H9 (cell line): Measurements from ENCODE around the gene ARHGAP4. TPM values are rescaled to one million over a fixed set of nuclear protein-coding genes. Genes with fewer than 3 reads are reported as not detected.

Experiments
- DNase-seq: peaks from one replicate; pipeline ENCODE4 v3.0.0-alpha.2; 2017
- H2AFZ ChIP-seq: one replicate; pipeline ENCODE4 v1.6.1; 2013; ENCODE audit warnings: mild to moderate bottlenecking, low read length, control low read depth, moderate library complexity
- H2AK5ac ChIP-seq: 2 replicates; pipeline ENCODE4 v1.6.1; 2013; ENCODE audit warnings: low read length, control low read depth, mixed read lengths; ENCODE audit not compliant: insufficient read length
- H2BK120ac ChIP-seq: one replicate; pipeline ENCODE4 v1.6.1; 2013; ENCODE audit warnings: low read depth, mild to moderate bottlenecking, low read length, control low read depth, inconsistent platforms; ENCODE audit not compliant: poor library complexity, severe bottlenecking
- H2BK12ac ChIP-seq: 2 replicates; pipeline ENCODE4 v1.6.1; 2013; ENCODE audit warnings: low read length, control low read depth, mixed read lengths, low read depth; ENCODE audit not compliant: insufficient read length
- H2BK15ac ChIP-seq: 2 replicates; pipeline ENCODE4 v1.6.1; 2013; ENCODE audit warnings: low read depth, low read length, control low read depth
- H2BK20ac ChIP-seq: one replicate; pipeline ENCODE4 v1.6.1; 2013; ENCODE audit warnings: low read depth, mild to moderate bottlenecking, low read length, control low read depth, inconsistent platforms; ENCODE audit not compliant: poor library complexity, severe bottlenecking
- H2BK5ac ChIP-seq: 2 replicates; pipeline ENCODE4 v1.6.1; 2013; ENCODE audit warnings: low read length, control low read depth, mixed read lengths; ENCODE audit not compliant: insufficient read length
- H3K14ac ChIP-seq: 2 replicates; pipeline ENCODE4 v1.6.1; 2013; ENCODE audit warnings: low read length, control low read depth; ENCODE audit not compliant: insufficient read depth
- H3K18ac ChIP-seq: 2 replicates; pipeline ENCODE4 v1.6.1; 2013; ENCODE audit warnings: low read depth, mild to moderate bottlenecking, mixed read lengths, low read length, control low read depth; ENCODE audit not compliant: insufficient read length
- H3K23ac ChIP-seq: 2 replicates; pipeline ENCODE4 v1.6.1; 2013; ENCODE audit warnings: low read length, control low read depth, mixed read lengths, low read depth; ENCODE audit not compliant: insufficient read length
- H3K23me2 ChIP-seq: 2 replicates; pipeline ENCODE4 v1.6.1; 2013; ENCODE audit warnings: low read depth, mild to moderate bottlenecking, mixed read lengths, low read length, control low read depth; ENCODE audit not compliant: insufficient read length, poor library complexity, severe bottlenecking
- H3K27ac ChIP-seq: 2 replicates; pipeline ENCODE4 v1.5.1; 2013; ENCODE audit warnings: low read length, control low read depth, mixed read lengths, low read depth; ENCODE audit not compliant: insufficient read length
- H3K27me3 ChIP-seq: 2 replicates; pipeline ENCODE4 v1.6.1; 2013; ENCODE audit warnings: low read length, control low read depth, inconsistent platforms; ENCODE audit not compliant: insufficient read depth
- H3K4ac ChIP-seq: 2 replicates; pipeline ENCODE4 v1.6.1; 2013; ENCODE audit warnings: low read depth, mild to moderate bottlenecking, control low read depth, inconsistent platforms, low read length, moderate library complexity
- H3K4me1 ChIP-seq: 2 replicates; pipeline ENCODE4 v1.6.1; 2013; ENCODE audit warnings: low read length, control low read depth, inconsistent platforms; ENCODE audit not compliant: insufficient read depth
- H3K4me2 ChIP-seq: 2 replicates; pipeline ENCODE4 v1.6.1; 2013; ENCODE audit warnings: low read length, control low read depth, mixed read lengths; ENCODE audit not compliant: insufficient read length, insufficient read depth
- H3K56ac ChIP-seq: 2 replicates; pipeline ENCODE4 v1.6.1; 2013; ENCODE audit warnings: low read depth, mild to moderate bottlenecking, mixed read lengths, low read length, control low read depth; ENCODE audit not compliant: insufficient read length
- H3K79me1 ChIP-seq: 2 replicates; pipeline ENCODE4 v1.6.1; 2013; ENCODE audit warnings: low read depth, mild to moderate bottlenecking, moderate library complexity, low read length, control low read depth, inconsistent platforms; ENCODE audit not compliant: insufficient read depth, poor library complexity, severe bottlenecking
- H3K79me2 ChIP-seq: 2 replicates; pipeline ENCODE4 v1.6.1; 2013; ENCODE audit warnings: low read length, control low read depth, inconsistent platforms; ENCODE audit not compliant: insufficient read depth
- H3K9ac ChIP-seq: 2 replicates; pipeline ENCODE4 v1.6.1; 2013; ENCODE audit warnings: low read length, control low read depth, mixed read lengths; ENCODE audit not compliant: insufficient read length; ENCODE audit errors: extremely low read depth
- H3K9me3 ChIP-seq: one replicate; pipeline ENCODE4 v1.6.1; 2013; ENCODE audit warnings: low read depth, low read length, inconsistent platforms; ENCODE audit not compliant: control insufficient read depth
- H3T11ph ChIP-seq: one replicate; pipeline ENCODE4 v1.6.1; 2013; ENCODE audit warnings: mild to moderate bottlenecking, low read length, control low read depth, inconsistent platforms
- H4K20me1 ChIP-seq: one replicate; pipeline ENCODE4 v1.6.1; 2013; ENCODE audit not compliant: control insufficient read depth, insufficient read length, insufficient read depth
- H4K5ac ChIP-seq: 2 replicates; pipeline ENCODE4 v1.6.1; 2013; ENCODE audit warnings: low read depth, mild to moderate bottlenecking, mixed read lengths, low read length, control low read depth; ENCODE audit not compliant: insufficient read length
- H4K8ac ChIP-seq: replicated peaks from 2 replicates; pipeline ENCODE4 v1.6.1; 2013; ENCODE audit warnings: low read length, control low read depth, mixed read lengths, low read depth; ENCODE audit not compliant: insufficient read length
- H4K91ac ChIP-seq: 2 replicates; pipeline ENCODE4 v1.6.1; 2013; ENCODE audit warnings: low read depth, mild to moderate bottlenecking, moderate library complexity, mixed read lengths, low read length, control low read depth; ENCODE audit not compliant: insufficient read length
- H3K27ac Mint-ChIP-seq, 3 experiments: 2 replicates in 2 of 3; 3 replicates in 1 of 3; pipeline ENCODE4 v1.8.0; 2020 to 2021; ENCODE audit warnings: mixed read lengths in 3 of 3, mild to moderate bottlenecking in 1 of 3, moderate library complexity in 1 of 3
- H3K27me3 Mint-ChIP-seq: 2 replicates; pipeline ENCODE4 v1.8.0; 2021; ENCODE audit warnings: low read depth, mild to moderate bottlenecking, moderate library complexity, mixed read lengths
- H3K36me3 Mint-ChIP-seq, 3 experiments: 2 replicates in 2 of 3; 3 replicates in 1 of 3; pipeline ENCODE4 v1.8.0; 2020 to 2021; ENCODE audit warnings: low read depth in 3 of 3, mixed read lengths in 3 of 3; ENCODE audit not compliant: insufficient read depth in 1 of 3
- H3K4me1 Mint-ChIP-seq, 2 experiments: 2 replicates each; pipeline ENCODE4 v1.8.0; 2020; ENCODE audit warnings: mixed read lengths in 2 of 2
- H3K4me3 Mint-ChIP-seq, 2 experiments: 2 replicates in 1 of 2; 3 replicates in 1 of 2; pipeline ENCODE4 v1.8.0; 2020 to 2021; ENCODE audit warnings: mild to moderate bottlenecking in 2 of 2, mixed read lengths in 2 of 2, moderate library complexity in 1 of 2
- H3K9me3 Mint-ChIP-seq, 2 experiments: 2 replicates in 1 of 2; 3 replicates in 1 of 2; pipeline ENCODE4 v1.8.0; 2020; ENCODE audit warnings: mild to moderate bottlenecking in 2 of 2, mixed read lengths in 2 of 2, moderate library complexity in 1 of 2
- WGBS: extraction: QIAGEN DNeasy Blood & Tissue Kit; methylation state at CpG from one replicate; pipeline ENCODE4 v1.1.7; 2013; ENCODE audit warnings: missing lambda C conversion rate, low lambda C conversion rate, mixed read lengths; ENCODE audit not compliant: insufficient read length; ENCODE audit errors: extremely low coverage; 5-methylcytosine and 5-hydroxymethylcytosine counted together
- total RNA-seq: library from RNA; stranded (reverse); gene quantifications from 2 replicates; pipeline ENCODE4 v1.2.1, GENCODE V29; 2021
- TF ChIP-seq, protein P1 (sequence below): fragments of 200-600 bp; sonication (generic); conservative IDR thresholded peaks from 3 replicates; pipeline ENCODE4 v1.8.0; 2021; ENCODE audit warnings: antibody characterized with exemption, mild to moderate bottlenecking

ARHGAP4 gene
- total RNA-seq, 1 experiment from 2014 or later, result 37.8 TPM

DNA sequence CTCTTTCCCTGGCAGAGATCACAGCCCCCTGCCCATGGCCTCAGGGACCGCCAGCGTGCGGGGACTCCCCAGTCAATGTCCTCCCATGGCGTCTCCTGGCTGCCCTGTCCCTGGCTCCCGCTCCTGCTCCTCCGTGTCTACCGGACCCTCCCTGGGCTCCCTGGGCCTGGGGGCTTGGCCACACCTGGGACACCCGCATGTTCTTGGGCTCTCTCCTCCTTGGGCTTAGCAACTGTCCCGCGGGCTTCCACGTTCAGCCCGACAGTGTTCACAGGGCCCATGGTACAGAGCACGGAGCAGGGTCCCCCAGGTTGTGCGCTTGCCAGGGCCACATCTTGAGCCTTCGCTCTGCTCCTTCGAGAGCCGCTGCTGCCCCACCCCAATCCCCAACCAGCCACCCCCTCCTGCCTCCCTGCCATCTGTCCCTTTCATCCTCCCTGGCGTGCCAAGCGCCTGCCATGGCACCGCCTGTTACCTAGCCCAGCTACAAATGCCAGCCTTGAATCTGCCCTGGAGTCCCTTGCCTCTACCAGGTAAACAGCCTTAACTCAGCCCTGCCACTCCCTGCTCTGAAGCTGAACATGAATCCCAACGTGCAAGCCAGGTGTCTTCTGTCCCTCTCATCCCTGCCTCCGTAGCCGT, 17.7 kb downstream of the ARHGAP4 start:
- H4K91ac ChIP-seq, result no peak overlapping the region
- H4K20me1 ChIP-seq, result no peaks in the 10 kb centered on the region
- no peaks in the 10 kb centered on the region for H3K23me2 ChIP-seq
- peaks cover 3 to 30% (median 12%) of the 10 kb centered on the region in 3 experiments; a peak in 4 of 7 replicates for H3K36me3 Mint-ChIP-seq
- no peak overlapping the region for H3K27ac ChIP-seq
- H3K79me2 ChIP-seq, result no peaks in the 10 kb centered on the region
- no peak overlapping the region for H2BK5ac ChIP-seq
- no peak overlapping the region for H3K14ac ChIP-seq
- no peak overlapping the region for H3K18ac ChIP-seq
- no CpG with 5 or more reads among the region's 23 CpGs for WGBS
- H3K27me3 Mint-ChIP-seq, result no peaks in the 10 kb centered on the region
- H3K4me1 ChIP-seq, result no peaks in the 10 kb centered on the region
- H3K9ac ChIP-seq, result no peak overlapping the region
- H3K4me2 ChIP-seq, result no peak overlapping the region
- no peak overlapping the region for H3K27ac Mint-ChIP-seq
- no peak overlapping the region for H3K56ac ChIP-seq
- no peak overlapping the region for H3K23ac ChIP-seq
- H3K27me3 ChIP-seq, result no peaks in the 10 kb centered on the region
- no peak overlapping the region for H4K5ac ChIP-seq
- no peak overlapping the region for H2AK5ac ChIP-seq
- no peak overlapping the region for H3K4ac ChIP-seq
- H3T11ph ChIP-seq, result no peak overlapping the region
- TF ChIP-seq, protein P1, sequence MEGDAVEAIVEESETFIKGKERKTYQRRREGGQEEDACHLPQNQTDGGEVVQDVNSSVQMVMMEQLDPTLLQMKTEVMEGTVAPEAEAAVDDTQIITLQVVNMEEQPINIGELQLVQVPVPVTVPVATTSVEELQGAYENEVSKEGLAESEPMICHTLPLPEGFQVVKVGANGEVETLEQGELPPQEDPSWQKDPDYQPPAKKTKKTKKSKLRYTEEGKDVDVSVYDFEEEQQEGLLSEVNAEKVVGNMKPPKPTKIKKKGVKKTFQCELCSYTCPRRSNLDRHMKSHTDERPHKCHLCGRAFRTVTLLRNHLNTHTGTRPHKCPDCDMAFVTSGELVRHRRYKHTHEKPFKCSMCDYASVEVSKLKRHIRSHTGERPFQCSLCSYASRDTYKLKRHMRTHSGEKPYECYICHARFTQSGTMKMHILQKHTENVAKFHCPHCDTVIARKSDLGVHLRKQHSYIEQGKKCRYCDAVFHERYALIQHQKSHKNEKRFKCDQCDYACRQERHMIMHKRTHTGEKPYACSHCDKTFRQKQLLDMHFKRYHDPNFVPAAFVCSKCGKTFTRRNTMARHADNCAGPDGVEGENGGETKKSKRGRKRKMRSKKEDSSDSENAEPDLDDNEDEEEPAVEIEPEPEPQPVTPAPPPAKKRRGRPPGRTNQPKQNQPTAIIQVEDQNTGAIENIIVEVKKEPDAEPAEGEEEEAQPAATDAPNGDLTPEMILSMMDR, result no peak
- H3K9me3 Mint-ChIP-seq, result peaks cover 49 to 65% of the 10 kb centered on the region in 2 experiments
- no peak overlapping the region for H2BK20ac ChIP-seq
- no peak overlapping the region for H4K8ac ChIP-seq
- H2BK12ac ChIP-seq, result no peak overlapping the region
- H3K9me3 ChIP-seq, result peaks cover 7% of the 10 kb centered on the region
- peaks cover 2 to 10% of the 10 kb centered on the region in 2 experiments for H3K4me1 Mint-ChIP-seq
- no peak overlapping the region for H2BK120ac ChIP-seq
- H2BK15ac ChIP-seq, result no peak overlapping the region
- H3K4me3 Mint-ChIP-seq, result no peak overlapping the region
- no peak for DNase-seq
- H2AFZ ChIP-seq, result no peak overlapping the region
- no peaks in the 10 kb centered on the region for H3K79me1 ChIP-seq
